HepG2 (cell line): ENCODE measurements around the gene ANKIB1. TPM values are rescaled to one million over a fixed set of nuclear protein-coding genes. Genes with fewer than 3 reads are reported as not detected.
A peak's percentile ranks its signal among the peaks of the same experiment; 100 is the strongest.

Source experiments
- ATF4 ChIP-seq, 2 experiments: fragments of 450-650 bp in 1 of 2; sonication (generic) in 1 of 2; formaldehyde crosslinking; IDR thresholded peaks; 2 replicates each; pipeline versions ENCODE4 v1.5.0 to v1.8.0; 2020 to 2022; ENCODE audit warnings: mild to moderate bottlenecking in 1 of 2, missing genetic modification reagents in 1 of 2
- HOXA5 ChIP-seq: sonication (generic); formaldehyde crosslinking; IDR thresholded peaks from 2 replicates; pipeline ENCODE4 v1.4.0; 2020; ENCODE audit warnings: missing genetic modification reagents
- MAFF ChIP-seq: IDR thresholded peaks from 2 replicates; pipeline ENCODE4 v1.6.1; 2011; ENCODE audit warnings: low read depth, low read length, improper control_type of control experiment
- RAD21 ChIP-seq: fragments of 450-650 bp; formaldehyde crosslinking; IDR thresholded peaks from 2 replicates; pipeline ENCODE4 v1.5.0; 2020; ENCODE audit warnings: mild to moderate bottlenecking
- SPEN ChIP-seq: sonication (generic); formaldehyde crosslinking; IDR thresholded peaks from 2 replicates; pipeline ENCODE4 v1.5.1; 2020; ENCODE audit warnings: low read depth, mild to moderate bottlenecking, missing genetic modification reagents
- SRSF9 ChIP-seq: fragments of 200-400 bp; formaldehyde crosslinking; IDR thresholded peaks from 2 replicates; pipeline ENCODE4 v1.6.1; 2018; ENCODE audit warnings: borderline replicate concordance, mild to moderate bottlenecking, low read depth, low read length; ENCODE audit not compliant: insufficient read depth, poor library complexity, severe bottlenecking
- ZBTB3 ChIP-seq: sonication (generic); formaldehyde crosslinking; IDR thresholded peaks from 2 replicates; pipeline ENCODE4 v1.4.0; 2020; ENCODE audit warnings: low read depth, mild to moderate bottlenecking, moderate library complexity, missing genetic modification reagents, borderline replicate concordance
- ZNF232 ChIP-seq: sonication (generic); formaldehyde crosslinking; IDR thresholded peaks from 2 replicates; pipeline ENCODE4 v1.4.0; 2020; ENCODE audit warnings: missing genetic modification reagents, borderline replicate concordance
- ZNF546 ChIP-seq: sonication (generic); formaldehyde crosslinking; conservative IDR thresholded peaks from 2 replicates; pipeline ENCODE4 v1.8.1; 2023; ENCODE audit warnings: mild to moderate bottlenecking, missing genetic modification reagents
- ZNF609 ChIP-seq: sonication (generic); formaldehyde crosslinking; IDR thresholded peaks from 2 replicates; pipeline ENCODE4 v1.4.0; 2020; ENCODE audit warnings: mild to moderate bottlenecking, missing genetic modification reagents, borderline replicate concordance
- ZNF749 ChIP-seq: sonication (generic); formaldehyde crosslinking; IDR thresholded peaks from 2 replicates; pipeline ENCODE4 v1.8.0; 2022; ENCODE audit warnings: mild to moderate bottlenecking, missing genetic modification reagents, moderate library complexity, borderline replicate concordance
- polyA plus RNA-seq, 8 experiments: library from polyadenylated mRNA; depleted of rRNA in 3 of 8; stranded (reverse) in 7 of 8; unstranded in 1 of 8; fragments of >200 nt; fragmentation: Illumina TruSeq in 4 of 8; extraction: Trizol in 4 of 8; gene quantifications; 2 replicates each; pipeline versions ENCODE4 v1.2.1 to v1.2.3, GENCODE V29; 2011 to 2016; ENCODE audit warnings: low read depth in 4 of 8, missing spikeins in 1 of 8, mixed read lengths in 1 of 8; ENCODE audit not compliant: insufficient read depth in 1 of 8
- total RNA-seq, 5 experiments: library from RNA; depleted of rRNA; stranded (reverse); fragments of >200 nt; fragmentation: Illumina TruSeq; extraction: Trizol; gene quantifications; 2 replicates each; pipeline ENCODE4 v1.2.3, GENCODE V29; 2016; ENCODE audit warnings: low read depth in 1 of 5
- TF ChIP-seq, protein P1 (sequence below): sonication (generic); formaldehyde crosslinking; IDR thresholded peaks from 2 replicates; pipeline ENCODE4 v1.8.0; 2023; ENCODE audit warnings: mild to moderate bottlenecking, missing genetic modification reagents
- TF ChIP-seq, protein P2 (sequence below): sonication (generic); formaldehyde crosslinking; IDR thresholded peaks from 2 replicates; pipeline ENCODE4 v1.5.1; 2020; ENCODE audit warnings: mild to moderate bottlenecking, missing genetic modification reagents, moderate library complexity
- TF ChIP-seq, protein P3 (sequence below): IDR thresholded peaks from 2 replicates; pipeline ENCODE4 v1.6.1; 2016; ENCODE audit warnings: low read depth

The ANKIB1 gene
- total and polyA plus RNA-seq, 2 of the 13 experiments (the other 11 are each of a cell fraction or from before 2014, with no cell fraction given): 28.7 to 29.6 TPM

- TF ChIP-seq SRSF9 (no peak), RAD21 (CRISPR knock-in tag) (peak; percentile 52), ZNF609 (CRISPR knock-in tag) (no peak), ZNF232 (CRISPR knock-in tag) (peak; percentile 33; the same call in 1 of the 2 replicates), ZBTB3 (peak; percentile 71; the same call in 1 of the 2 replicates), MAFF (no peak), ATF4 (CRISPR knock-in tag; IDR thresholded peaks at IDR 0.05) (0 out of 4 replicates have a peak, but pooled peaks of 1 of the 2 experiments have one; percentile 59), HOXA5 (CRISPR knock-in tag) (peak; percentile 82), ZNF546 (CRISPR knock-in tag) (no peak), SPEN (peak; percentile 82), ZNF749 (CRISPR knock-in tag) (peak; percentile 44; the same call in 1 of the 2 replicates)
- TF ChIP-seq, protein P1, sequence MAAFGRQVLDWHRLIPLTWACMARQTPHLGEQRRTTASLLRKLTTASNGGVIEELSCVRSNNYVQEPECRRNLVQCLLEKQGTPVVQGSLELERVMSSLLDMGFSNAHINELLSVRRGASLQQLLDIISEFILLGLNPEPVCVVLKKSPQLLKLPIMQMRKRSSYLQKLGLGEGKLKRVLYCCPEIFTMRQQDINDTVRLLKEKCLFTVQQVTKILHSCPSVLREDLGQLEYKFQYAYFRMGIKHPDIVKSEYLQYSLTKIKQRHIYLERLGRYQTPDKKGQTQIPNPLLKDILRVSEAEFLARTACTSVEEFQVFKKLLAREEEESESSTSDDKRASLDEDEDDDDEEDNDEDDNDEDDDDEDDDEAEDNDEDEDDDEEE (CRISPR knock-in tag): 0 out of 2 replicates have a peak, but pooled peaks have one; percentile 30
- TF ChIP-seq, protein P2, sequence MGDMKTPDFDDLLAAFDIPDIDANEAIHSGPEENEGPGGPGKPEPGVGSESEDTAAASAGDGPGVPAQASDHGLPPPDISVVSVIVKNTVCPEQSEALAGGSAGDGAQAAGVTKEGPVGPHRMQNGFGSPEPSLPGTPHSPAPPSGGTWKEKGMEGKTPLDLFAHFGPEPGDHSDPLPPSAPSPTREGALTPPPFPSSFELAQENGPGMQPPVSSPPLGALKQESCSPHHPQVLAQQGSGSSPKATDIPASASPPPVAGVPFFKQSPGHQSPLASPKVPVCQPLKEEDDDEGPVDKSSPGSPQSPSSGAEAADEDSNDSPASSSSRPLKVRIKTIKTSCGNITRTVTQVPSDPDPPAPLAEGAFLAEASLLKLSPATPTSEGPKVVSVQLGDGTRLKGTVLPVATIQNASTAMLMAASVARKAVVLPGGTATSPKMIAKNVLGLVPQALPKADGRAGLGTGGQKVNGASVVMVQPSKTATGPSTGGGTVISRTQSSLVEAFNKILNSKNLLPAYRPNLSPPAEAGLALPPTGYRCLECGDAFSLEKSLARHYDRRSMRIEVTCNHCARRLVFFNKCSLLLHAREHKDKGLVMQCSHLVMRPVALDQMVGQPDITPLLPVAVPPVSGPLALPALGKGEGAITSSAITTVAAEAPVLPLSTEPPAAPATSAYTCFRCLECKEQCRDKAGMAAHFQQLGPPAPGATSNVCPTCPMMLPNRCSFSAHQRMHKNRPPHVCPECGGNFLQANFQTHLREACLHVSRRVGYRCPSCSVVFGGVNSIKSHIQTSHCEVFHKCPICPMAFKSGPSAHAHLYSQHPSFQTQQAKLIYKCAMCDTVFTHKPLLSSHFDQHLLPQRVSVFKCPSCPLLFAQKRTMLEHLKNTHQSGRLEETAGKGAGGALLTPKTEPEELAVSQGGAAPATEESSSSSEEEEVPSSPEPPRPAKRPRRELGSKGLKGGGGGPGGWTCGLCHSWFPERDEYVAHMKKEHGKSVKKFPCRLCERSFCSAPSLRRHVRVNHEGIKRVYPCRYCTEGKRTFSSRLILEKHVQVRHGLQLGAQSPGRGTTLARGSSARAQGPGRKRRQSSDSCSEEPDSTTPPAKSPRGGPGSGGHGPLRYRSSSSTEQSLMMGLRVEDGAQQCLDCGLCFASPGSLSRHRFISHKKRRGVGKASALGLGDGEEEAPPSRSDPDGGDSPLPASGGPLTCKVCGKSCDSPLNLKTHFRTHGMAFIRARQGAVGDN: peak; percentile 96
- TF ChIP-seq, protein P3, sequence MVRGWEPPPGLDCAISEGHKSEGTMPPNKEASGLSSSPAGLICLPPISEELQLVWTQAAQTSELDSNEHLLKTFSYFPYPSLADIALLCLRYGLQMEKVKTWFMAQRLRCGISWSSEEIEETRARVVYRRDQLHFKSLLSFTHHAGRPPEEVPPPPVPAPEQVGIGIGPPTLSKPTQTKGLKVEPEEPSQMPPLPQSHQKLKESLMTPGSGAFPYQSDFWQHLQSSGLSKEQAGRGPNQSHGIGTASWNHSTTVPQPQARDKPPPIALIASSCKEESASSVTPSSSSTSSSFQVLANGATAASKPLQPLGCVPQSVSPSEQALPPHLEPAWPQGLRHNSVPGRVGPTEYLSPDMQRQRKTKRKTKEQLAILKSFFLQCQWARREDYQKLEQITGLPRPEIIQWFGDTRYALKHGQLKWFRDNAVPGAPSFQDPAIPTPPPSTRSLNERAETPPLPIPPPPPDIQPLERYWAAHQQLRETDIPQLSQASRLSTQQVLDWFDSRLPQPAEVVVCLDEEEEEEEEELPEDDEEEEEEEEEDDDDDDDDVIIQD (CRISPR knock-in tag): 0 out of 2 replicates have a peak, but pooled peaks have one; percentile 39
Measured at GRCh38 chr7:92245487-92246359, at the start of gene ANKIB1, which contains the start of gene KRIT1 (continued).
